AG04449 (cell line): ENCODE data around the gene SEC31A.

ENCODE experiments used
- CTCF ChIA-PET: fragments of 350-600 bp; formaldehyde crosslinking; extraction: SDS; loops from one replicate; lab custom pipeline; 2021; ENCODE audit warnings: antibody characterized with exemption; lab: Yijun Ruan, JAX
- POLR2A ChIA-PET: fragments of 400-600, 350-600 bp; formaldehyde crosslinking; extraction: SDS; loops from one replicate; lab custom pipeline; 2020; ENCODE audit warnings: antibody characterized with exemption, inconsistent platforms; lab: Yijun Ruan, JAX
- DNase-seq: peaks from one replicate; pipeline ENCODE4 v3.0.0-alpha.2; 2010; ENCODE audit warnings: low read depth, low spot score
- H3K4me3 ChIP-seq: 2 replicates; pipeline ENCODE4 v1.5.1; 2011; ENCODE audit warnings: low read depth, mild to moderate bottlenecking, control low read depth, low read length
- TF ChIP-seq, protein P1 (sequence below): IDR thresholded peaks from one replicate; pipeline ENCODE4 v1.5.1; 2011; ENCODE audit warnings: mild to moderate bottlenecking, moderate library complexity, low read length, control low read depth, inconsistent platforms; ENCODE audit not compliant: insufficient read depth; ENCODE audit errors: missing control alignments

The SEC31A gene

DNA sequence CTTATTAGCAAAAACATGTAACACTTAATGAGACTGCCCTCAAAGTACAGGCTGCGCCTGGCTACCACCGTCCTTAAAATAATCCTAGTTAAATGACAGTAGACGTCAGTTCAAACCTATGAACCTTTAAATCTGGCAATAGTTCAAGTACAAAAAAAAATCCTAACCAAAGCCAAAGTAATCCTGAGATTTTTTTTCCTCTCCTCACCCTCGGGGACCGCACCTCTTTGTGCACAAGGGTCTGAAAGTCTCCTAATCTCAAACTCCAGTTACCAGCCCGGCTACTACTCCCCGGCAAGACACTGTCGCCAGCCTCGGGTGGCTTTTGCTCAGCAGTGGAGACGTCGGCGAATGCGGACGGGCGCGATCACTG lies 439 bp downstream of the SEC31A start:
- peak overlapping the region; percentile 89 for H3K4me3 ChIP-seq
- POLR2A ChIA-PET: no interaction called here
- TF ChIP-seq, protein P1, sequence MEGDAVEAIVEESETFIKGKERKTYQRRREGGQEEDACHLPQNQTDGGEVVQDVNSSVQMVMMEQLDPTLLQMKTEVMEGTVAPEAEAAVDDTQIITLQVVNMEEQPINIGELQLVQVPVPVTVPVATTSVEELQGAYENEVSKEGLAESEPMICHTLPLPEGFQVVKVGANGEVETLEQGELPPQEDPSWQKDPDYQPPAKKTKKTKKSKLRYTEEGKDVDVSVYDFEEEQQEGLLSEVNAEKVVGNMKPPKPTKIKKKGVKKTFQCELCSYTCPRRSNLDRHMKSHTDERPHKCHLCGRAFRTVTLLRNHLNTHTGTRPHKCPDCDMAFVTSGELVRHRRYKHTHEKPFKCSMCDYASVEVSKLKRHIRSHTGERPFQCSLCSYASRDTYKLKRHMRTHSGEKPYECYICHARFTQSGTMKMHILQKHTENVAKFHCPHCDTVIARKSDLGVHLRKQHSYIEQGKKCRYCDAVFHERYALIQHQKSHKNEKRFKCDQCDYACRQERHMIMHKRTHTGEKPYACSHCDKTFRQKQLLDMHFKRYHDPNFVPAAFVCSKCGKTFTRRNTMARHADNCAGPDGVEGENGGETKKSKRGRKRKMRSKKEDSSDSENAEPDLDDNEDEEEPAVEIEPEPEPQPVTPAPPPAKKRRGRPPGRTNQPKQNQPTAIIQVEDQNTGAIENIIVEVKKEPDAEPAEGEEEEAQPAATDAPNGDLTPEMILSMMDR: no peak
- no peak for DNase-seq
- CTCF ChIA-PET: no interaction called here

DNA sequence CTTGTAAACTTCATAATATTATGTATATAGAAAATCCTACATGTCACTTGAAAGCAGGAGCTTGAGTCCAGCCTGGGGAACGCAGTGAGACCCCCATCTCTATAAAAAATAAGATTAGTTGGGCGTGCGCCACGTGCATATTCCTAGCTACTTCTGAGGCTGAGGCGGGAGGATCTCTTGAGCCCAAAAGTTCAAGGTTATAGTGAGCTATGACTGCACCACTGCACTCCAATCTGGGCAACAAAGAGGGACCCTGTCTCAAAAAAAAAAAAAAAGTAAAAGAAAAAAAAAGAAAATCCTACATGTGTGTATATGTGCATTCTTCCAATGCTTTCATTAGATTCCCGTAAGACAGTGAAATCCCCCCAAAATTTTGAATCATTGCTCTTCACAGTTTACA lies 1.7 kb downstream of the SEC31A start:
- TF ChIP-seq, protein P1: no peak
- CTCF ChIA-PET: interaction anchor here (0.8 to 1.4 kb wide), 3 partner anchors 9 to 393 kb away, joined by 3 to 4 read pairs (median 4); no protein-coding TSS in a partner anchor
- POLR2A ChIA-PET: interaction anchor here (0.5 to 2.5 kb wide), 4 partner anchors 11 to 146 kb away, joined by 3 to 10 read pairs (median 3); partner anchors contain the start of genes COPS4 and THAP9
- no peak for DNase-seq
- H3K4me3 ChIP-seq: peak overlapping the region; percentile 89

- no peak overlapping the region; the same call in 1 of the 2 replicates for H3K4me3 ChIP-seq
- TF ChIP-seq, protein P1: no peak
- CTCF ChIA-PET: interaction anchor here (1.5 to 1.9 kb wide), 3 partner anchors 13 to 398 kb away, joined by 3 to 5 read pairs (median 4); partner anchors contain the start of gene COQ2
- no peak for DNase-seq
- POLR2A ChIA-PET: interaction anchor here (1.0 kb wide), 2 partner anchors 14 to 149 kb away, joined by 3 to 4 read pairs; partner anchors contain the start of genes COPS4 and THAP9
These were observed 4.6 kb downstream of the SEC31A start for GRCh38 chr4:82886147-82886942.

DNA sequence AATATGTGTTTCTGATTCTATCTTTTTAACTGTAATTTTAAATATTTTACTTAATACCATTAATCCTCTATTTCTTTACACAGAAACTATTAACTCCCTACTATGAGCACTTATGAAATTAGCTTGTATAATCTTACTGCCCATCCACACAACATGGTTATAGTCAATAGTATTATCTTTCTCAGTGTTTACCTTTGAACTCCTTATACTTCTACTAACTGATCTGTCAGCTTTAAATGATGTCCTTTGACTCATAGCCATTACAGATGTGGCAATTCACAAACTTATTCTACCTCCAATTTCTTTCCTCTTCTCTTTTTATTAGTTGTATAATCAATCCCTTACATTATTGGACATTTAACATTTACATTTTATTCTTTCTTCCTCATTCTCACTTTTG lies 5.5 kb downstream of the SEC31A start:
- no peak overlapping the region for H3K4me3 ChIP-seq
- no peak for DNase-seq
- TF ChIP-seq, protein P1: no peak
- ChIA-PET POLR2A (interaction anchor here (0.5 to 1.0 kb wide), 2 partner anchors 15 to 396 kb away, joined by 4 read pairs; partner anchors contain the start of gene THAP9), CTCF (interaction anchor here (1.5 kb wide), 1 partner anchor 34 kb away, joined by 3 read pairs; no protein-coding TSS in a partner anchor)

DNA sequence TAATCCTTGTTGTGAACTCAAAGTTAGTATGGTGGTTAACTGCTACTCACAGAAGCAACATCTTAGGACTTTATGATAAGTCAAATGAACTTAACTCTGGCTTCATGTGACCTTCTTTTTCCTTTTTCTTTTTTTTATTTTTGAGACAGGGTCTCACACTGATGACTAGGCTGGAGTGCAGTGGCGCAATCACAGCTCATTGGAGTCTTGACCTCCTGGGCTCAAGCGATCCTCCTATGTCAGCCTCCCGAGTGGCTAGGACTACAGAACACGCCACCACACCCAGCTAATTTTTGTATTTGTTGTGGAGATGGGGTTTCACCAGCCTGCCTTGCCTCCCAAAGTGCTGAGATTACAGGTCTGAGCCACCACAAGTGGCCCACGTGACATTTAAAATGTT lies 22.4 kb downstream of the SEC31A start:
- ChIA-PET CTCF (no interaction called here), POLR2A (no interaction called here)
- no peak overlapping the region for H3K4me3 ChIP-seq
- DNase-seq: no peak
- TF ChIP-seq, protein P1: no peak
